GM12878 (cell line): ENCODE results near the gene ZFR.

Experiments
- ASH2L ChIP-seq: fragments of 300-600, 200-600 bp; sonication (generic); IDR thresholded peaks from 2 replicates; pipeline ENCODE4 v1.6.1; 2017; ENCODE audit warnings: low read depth, mild to moderate bottlenecking, borderline replicate concordance
- CEBPB ChIP-seq, 2 experiments: fragments of 150-350 bp in 1 of 2; IDR thresholded peaks; 2 replicates each; pipeline ENCODE4 v1.6.1; 2012 to 2014; ENCODE audit warnings: low read depth in 2 of 2, low read length in 2 of 2, borderline replicate concordance in 1 of 2, inconsistent platforms in 1 of 2
- CTCF ChIP-seq, 3 experiments: IDR thresholded peaks in 2 of 3; conservative IDR thresholded peaks in 1 of 3; 2 replicates each; pipeline ENCODE4 v1.5.1; 2011; ENCODE audit warnings: low read depth in 3 of 3, low read length in 3 of 3, mild to moderate bottlenecking in 3 of 3, control low read depth in 2 of 3, moderate library complexity in 2 of 3, inconsistent platforms in 1 of 3, mixed read lengths in 1 of 3; ENCODE audit not compliant: control insufficient read depth in 2 of 3, insufficient read depth in 1 of 3; ENCODE audit errors: extremely low read depth in 1 of 3
- ELK1 ChIP-seq: IDR thresholded peaks from 2 replicates; pipeline ENCODE4 v1.6.1; 2012; ENCODE audit warnings: low read depth, low read length, improper control_type of control experiment
- EZH2 ChIP-seq: IDR thresholded peaks from 2 replicates; pipeline ENCODE4 v1.6.1; 2012; ENCODE audit warnings: low read depth, mild to moderate bottlenecking, control low read depth, inconsistent platforms, low read length, borderline replicate concordance; ENCODE audit not compliant: control insufficient read depth
- NBN ChIP-seq: fragments of 450-650 bp; IDR thresholded peaks from 2 replicates; pipeline ENCODE4 v1.6.1; 2016
- NFIC ChIP-seq: IDR thresholded peaks from 2 replicates; pipeline ENCODE4 v1.6.1; 2012; ENCODE audit warnings: low read depth, mild to moderate bottlenecking, inconsistent platforms, low read length, moderate library complexity
- POLR2A ChIP-seq: IDR thresholded peaks from 2 replicates; pipeline ENCODE4 v1.6.1; 2011; ENCODE audit warnings: low read depth, mild to moderate bottlenecking, low read length
- POLR2AphosphoS5 ChIP-seq: IDR thresholded peaks from 2 replicates; pipeline ENCODE4 v1.6.1; 2011; ENCODE audit warnings: mild to moderate bottlenecking, low read length, inconsistent platforms
- RAD21 ChIP-seq: IDR thresholded peaks from 2 replicates; pipeline ENCODE4 v1.6.1; 2011; ENCODE audit warnings: mild to moderate bottlenecking, low read depth, low read length, moderate library complexity; ENCODE audit not compliant: insufficient read depth
- RFX5 ChIP-seq: IDR thresholded peaks from 2 replicates; pipeline ENCODE4 v1.6.1; 2011; ENCODE audit warnings: low read depth, low read length, improper control_type of control experiment
- SREBF2 ChIP-seq: IDR thresholded peaks from 2 replicates; pipeline ENCODE4 v1.6.1; 2012; ENCODE audit warnings: mild to moderate bottlenecking, low read length
- SUPT20H ChIP-seq: IDR thresholded peaks from 2 replicates; pipeline ENCODE4 v1.6.1; 2011; ENCODE audit warnings: low read depth, mild to moderate bottlenecking, low read length, moderate library complexity, borderline replicate concordance; ENCODE audit not compliant: control insufficient read depth
- YBX1 ChIP-seq: fragments of 450-650 bp; IDR thresholded peaks from 2 replicates; pipeline ENCODE4 v1.6.1; 2016; ENCODE audit warnings: antibody characterized with exemption

- TF ChIP-seq POLR2A: no peak
- no peak for TF ChIP-seq POLR2AphosphoS5
- no peak for TF ChIP-seq YBX1
- TF ChIP-seq EZH2: no peak
- no peak for TF ChIP-seq RAD21
- no peak for TF ChIP-seq CTCF (IDR thresholded peaks at IDR 0.05 in 2 of 3, conservative IDR thresholded peaks at IDR 0.05 in 1 of 3; ENCODE audit: control insufficient read depth in 2 of 3, extremely low read depth in 1 of 3, insufficient read depth in 1 of 3, low read depth in 3 of 3, low read length in 3 of 3)
- TF ChIP-seq RFX5: no peak
- no peak for TF ChIP-seq CEBPB (IDR thresholded peaks at IDR 0.05; ENCODE audit: borderline replicate concordance in 1 of 2, low read depth in 2 of 2, low read length in 2 of 2)
- no peak for TF ChIP-seq SREBF2
- TF ChIP-seq ELK1: no peak
- TF ChIP-seq NBN: no peak
- TF ChIP-seq ASH2L: no peak
- TF ChIP-seq NFIC: no peak
- no peak for TF ChIP-seq SUPT20H
These were observed 88.9 kb downstream of the ZFR start for GRCh38 chr5:32355686-32356085.
